Measurements from ENCODE around the gene LRIF1. TPM values are rescaled to one million over a fixed set of nuclear protein-coding genes. Genes with fewer than 3 reads are reported as not detected.
"Not testable (repeated sequence)": the region's sequence is repeated elsewhere in the genome, so short reads cannot be mapped to it uniquely, and the experiment has no call there.

LRIF1 gene, protein sequence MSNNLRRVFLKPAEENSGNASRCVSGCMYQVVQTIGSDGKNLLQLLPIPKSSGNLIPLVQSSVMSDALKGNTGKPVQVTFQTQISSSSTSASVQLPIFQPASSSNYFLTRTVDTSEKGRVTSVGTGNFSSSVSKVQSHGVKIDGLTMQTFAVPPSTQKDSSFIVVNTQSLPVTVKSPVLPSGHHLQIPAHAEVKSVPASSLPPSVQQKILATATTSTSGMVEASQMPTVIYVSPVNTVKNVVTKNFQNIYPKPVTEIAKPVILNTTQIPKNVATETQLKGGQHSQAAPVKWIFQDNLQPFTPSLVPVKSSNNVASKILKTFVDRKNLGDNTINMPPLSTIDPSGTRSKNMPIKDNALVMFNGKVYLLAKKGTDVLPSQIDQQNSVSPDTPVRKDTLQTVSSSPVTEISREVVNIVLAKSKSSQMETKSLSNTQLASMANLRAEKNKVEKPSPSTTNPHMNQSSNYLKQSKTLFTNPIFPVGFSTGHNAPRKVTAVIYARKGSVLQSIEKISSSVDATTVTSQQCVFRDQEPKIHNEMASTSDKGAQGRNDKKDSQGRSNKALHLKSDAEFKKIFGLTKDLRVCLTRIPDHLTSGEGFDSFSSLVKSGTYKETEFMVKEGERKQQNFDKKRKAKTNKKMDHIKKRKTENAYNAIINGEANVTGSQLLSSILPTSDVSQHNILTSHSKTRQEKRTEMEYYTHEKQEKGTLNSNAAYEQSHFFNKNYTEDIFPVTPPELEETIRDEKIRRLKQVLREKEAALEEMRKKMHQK
- 10 to 100 TPM; 11.8 to 51.8 (median 37.8) TPM for total RNA-seq

GRCh38 chr1:110963691-110964454 is at the start of gene LRIF1:
TSS of gene LRIF1 (minus strand) at chr1:110963922. CDS start at chr1:110963688, 234 bp downstream.
- WGBS, 10 experiments: 1 to 43% (median 13%) methylated on average over 6 to 42 of the region's 54 CpGs
- Histone ChIP-seq H3K4me3 (peak within 1 kb of the TSS; percentile 51 to 82 (median 59)), H3K4me1 (replicated peaks in 1 of 2) (peaks cover 0 to 14% of the 10 kb centered on the region in 2 donors), H3K27ac (peak within 1 kb of the TSS; percentile 90 to 98)
- in situ Hi-C loops (cut with MboI; ENCODE audit: low pct_unique_long_range_greater_than_20kb in 2 of 9, low sequenced_read_pairs in 9 of 9, unreplicated experiment in 9 of 9): no loop called here
- ATAC-seq (replicated peaks in 6 of 8): peak; percentile 93 to 99 (median 98)

DNA sequence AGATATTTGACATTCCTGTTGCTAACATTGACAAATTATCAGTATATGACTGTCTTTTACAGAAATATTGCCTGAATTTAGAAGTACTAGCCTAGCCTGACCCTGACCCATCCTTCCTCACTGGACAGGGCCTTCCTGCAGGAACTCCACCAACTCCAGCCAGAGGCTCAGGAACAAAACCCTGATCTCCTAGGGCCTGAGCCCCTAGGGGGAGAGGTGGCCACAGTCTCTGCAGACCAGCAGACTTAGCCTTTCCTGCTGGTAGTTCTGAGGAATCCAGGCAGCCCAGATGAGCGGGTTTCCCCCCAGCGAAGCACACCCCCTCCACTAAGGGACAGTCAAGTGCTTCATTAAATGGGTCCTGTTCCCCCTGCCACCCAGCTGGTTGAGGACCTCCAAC is 44.3 kb upstream of the LRIF1 start:
- no peak for ATAC-seq (replicated peaks in 6 of 8)
- 29 to 80% (median 53%) methylated on average over 1 to 2 of the region's 2 CpGs; no CpG with 5 or more reads in 6 of the 10 experiments for WGBS, 10 experiments
- Histone ChIP-seq H3K4me3 (no peak overlapping the region), H3K4me1 (replicated peaks in 1 of 2) (no peaks in the 10 kb centered on the region), H3K27ac (no peak overlapping the region)
- in situ Hi-C loops (cut with MboI; ENCODE audit: low pct_unique_long_range_greater_than_20kb in 2 of 9, low sequenced_read_pairs in 9 of 9, unreplicated experiment in 9 of 9): no loop called here

GRCh38 chr1:111006556-111006955 is 42.8 kb upstream of the LRIF1 start:
- in situ Hi-C loops (cut with MboI; ENCODE audit: low pct_unique_long_range_greater_than_20kb in 2 of 9, low sequenced_read_pairs in 9 of 9, unreplicated experiment in 9 of 9): no loop called here
- no peaks in the 10 kb centered on the region for H3K4me1 ChIP-seq (replicated peaks in 1 of 2)
- H3K4me3 ChIP-seq: no peak overlapping the region
- no peak for ATAC-seq (replicated peaks in 6 of 8)
- no peak overlapping the region for H3K27ac ChIP-seq
- 0 to 100% (median 63%) methylated on average over 1 of the region's 1 CpG; no CpG with 5 or more reads in 2 of the 10 experiments for WGBS, 10 experiments

GRCh38 chr1:110999607-111000006 is 35.9 kb upstream of the LRIF1 start:
- H3K4me1 ChIP-seq (replicated peaks in 1 of 2); H3K27ac ChIP-seq; H3K4me3 ChIP-seq; ATAC-seq (replicated peaks in 6 of 8): not testable (repeated sequence)
- in situ Hi-C loops (cut with MboI; ENCODE audit: low pct_unique_long_range_greater_than_20kb in 2 of 9, low sequenced_read_pairs in 9 of 9, unreplicated experiment in 9 of 9): loop anchor here in 1 of 9 experiments (25.0 kb wide), 2 partner anchors 212 to 487 kb away; partner anchors contain the start of gene KCNA10

DNA sequence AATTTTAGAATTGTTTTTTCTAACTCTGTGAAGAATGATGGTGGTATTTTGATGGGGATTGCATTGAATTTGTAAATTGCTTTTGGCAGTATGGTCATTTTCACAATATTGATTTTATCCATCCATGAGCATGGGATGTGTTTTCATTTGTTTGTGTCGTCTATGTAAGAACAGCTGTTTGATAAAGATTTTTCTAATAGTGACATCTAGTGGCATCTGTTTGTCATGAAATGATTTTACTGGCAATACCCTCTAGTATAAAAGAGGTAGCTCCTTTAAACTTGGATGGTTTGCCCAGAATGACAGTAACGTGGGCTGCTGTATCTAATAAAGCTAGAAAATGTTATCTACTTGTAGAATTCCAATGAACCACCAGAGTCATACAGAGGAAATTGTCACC is 28.6 kb upstream of the LRIF1 start:
- in situ Hi-C loops (cut with MboI; ENCODE audit: low pct_unique_long_range_greater_than_20kb in 2 of 9, low sequenced_read_pairs in 9 of 9, unreplicated experiment in 9 of 9): loop anchor here in 1 of 9 experiments (25.0 kb wide), 2 partner anchors 205 to 480 kb away; partner anchors contain the start of gene KCNA10
- not testable (repeated sequence) for H3K4me3 ChIP-seq; H3K27ac ChIP-seq; H3K4me1 ChIP-seq (replicated peaks in 1 of 2)
- peak in 3 of 8 experiments; percentile 23 to 75 (median 59) for ATAC-seq (replicated peaks in 6 of 8)
- WGBS, 10 experiments: 0 to 54% (median 8%) methylated on average over 2 of the region's 2 CpGs; no CpG with 5 or more reads in 3 of the 10 experiments

DNA sequence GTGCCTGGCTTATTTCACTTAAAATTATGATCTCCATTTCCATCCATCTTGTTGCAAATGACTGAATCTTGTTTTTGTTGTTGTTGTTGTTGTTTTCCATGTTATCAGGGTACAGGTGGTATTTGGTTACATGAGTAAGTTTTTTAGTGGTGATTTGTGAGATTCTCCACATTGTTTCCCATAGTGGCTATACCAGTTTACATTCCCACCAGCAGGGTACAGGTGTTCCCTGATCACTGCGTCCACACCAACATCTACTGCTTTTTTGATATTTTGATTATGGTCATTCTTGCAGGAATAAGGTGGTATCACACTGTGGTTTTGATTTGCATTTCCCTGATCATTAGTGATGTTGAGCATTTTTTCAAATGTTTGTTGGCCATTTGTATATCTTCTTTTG is 27.6 kb upstream of the LRIF1 start:
- in situ Hi-C loops (cut with MboI; ENCODE audit: low pct_unique_long_range_greater_than_20kb in 2 of 9, low sequenced_read_pairs in 9 of 9, unreplicated experiment in 9 of 9): loop anchor here in 1 of 9 experiments (25.0 kb wide), 2 partner anchors 204 to 479 kb away; partner anchors contain the start of gene KCNA10
- 75 to 88% (median 81%) methylated on average over 1 of the region's 1 CpG; no CpG with 5 or more reads in 6 of the 10 experiments for WGBS, 10 experiments
- H3K4me1 ChIP-seq (replicated peaks in 1 of 2); H3K4me3 ChIP-seq; ATAC-seq (replicated peaks in 6 of 8); H3K27ac ChIP-seq: not testable (repeated sequence)

- in situ Hi-C loops (cut with MboI; ENCODE audit: low pct_unique_long_range_greater_than_20kb in 2 of 9, low sequenced_read_pairs in 9 of 9, unreplicated experiment in 9 of 9): loop anchor here in 1 of 9 experiments (25.0 kb wide), 2 partner anchors 203 to 478 kb away; partner anchors contain the start of gene KCNA10
- H3K4me1 ChIP-seq (replicated peaks in 1 of 2): no peaks in the 10 kb centered on the region
- 29 to 80% (median 57%) methylated on average over 1 to 3 of the region's 3 CpGs for WGBS, 10 experiments
These were observed 26.8 kb upstream of the LRIF1 start for GRCh38 chr1:110990541-110990940.

GRCh38 chr1:110986407-110986891 is 22.7 kb upstream of the LRIF1 start:
- Histone ChIP-seq H3K27ac (no peak overlapping the region), H3K4me3 (no peak overlapping the region), H3K4me1 (replicated peaks in 1 of 2) (no peaks in the 10 kb centered on the region)
- in situ Hi-C loops (cut with MboI; ENCODE audit: low pct_unique_long_range_greater_than_20kb in 2 of 9, low sequenced_read_pairs in 9 of 9, unreplicated experiment in 9 of 9): loop anchor here in 1 of 9 experiments (25.0 kb wide), 2 partner anchors 199 to 474 kb away; partner anchors contain the start of gene KCNA10
- ATAC-seq (replicated peaks in 6 of 8): no peak

More at GRCh38 chr1:110990541-110990940, 26.8 kb upstream of the LRIF1 start:
- no peak overlapping the region for H3K4me3 ChIP-seq
- no peak overlapping the region for H3K27ac ChIP-seq
- no peak for ATAC-seq (replicated peaks in 6 of 8)

DNA sequence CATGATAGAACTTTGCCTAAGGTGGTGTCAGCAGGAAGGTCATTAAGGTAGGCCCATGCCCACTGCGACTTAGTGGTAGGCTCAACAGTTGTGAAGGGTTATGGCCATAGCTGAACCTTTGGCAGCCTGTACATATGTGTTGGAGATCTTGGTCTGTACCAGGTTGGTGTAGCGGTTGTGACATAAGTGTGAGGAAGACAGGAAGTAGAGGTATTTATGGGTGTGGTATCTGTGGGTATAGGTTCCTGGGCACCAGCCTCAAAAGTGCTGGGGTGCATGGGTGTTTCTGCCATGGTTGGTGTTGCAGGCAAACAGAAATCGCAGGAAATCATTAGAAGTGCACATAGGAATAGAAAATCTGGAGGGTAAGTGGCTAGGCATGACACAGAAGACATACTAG is 18.6 kb upstream of the LRIF1 start:
- no peak overlapping the region for H3K4me3 ChIP-seq
- no peak overlapping the region for H3K27ac ChIP-seq
- in situ Hi-C loops (cut with MboI; ENCODE audit: low pct_unique_long_range_greater_than_20kb in 2 of 9, low sequenced_read_pairs in 9 of 9, unreplicated experiment in 9 of 9): loop anchor here in 1 of 9 experiments (25.0 kb wide), 2 partner anchors 195 to 470 kb away; partner anchors contain the start of gene KCNA10
- ATAC-seq (replicated peaks in 6 of 8): no peak
- 0 to 100% (median 36%) methylated on average over 1 to 3 of the region's 3 CpGs; no CpG with 5 or more reads in 2 of the 10 experiments for WGBS, 10 experiments
- H3K4me1 ChIP-seq (replicated peaks in 1 of 2): no peaks in the 10 kb centered on the region

- ATAC-seq (replicated peaks in 6 of 8): no peak
- in situ Hi-C loops (cut with MboI; ENCODE audit: low pct_unique_long_range_greater_than_20kb in 2 of 9, low sequenced_read_pairs in 9 of 9, unreplicated experiment in 9 of 9): loop anchor here in 1 of 9 experiments (25.0 kb wide), 2 partner anchors 192 to 467 kb away; partner anchors contain the start of gene KCNA10
- Histone ChIP-seq H3K4me3 (no peak overlapping the region), H3K27ac (no peak overlapping the region), H3K4me1 (replicated peaks in 1 of 2) (no peaks in the 10 kb centered on the region)
- 0 to 90% (median 68%) methylated on average over 1 to 2 of the region's 2 CpGs for WGBS, 10 experiments
These were observed 15.4 kb upstream of the LRIF1 start for GRCh38 chr1:110979154-110979553.

DNA sequence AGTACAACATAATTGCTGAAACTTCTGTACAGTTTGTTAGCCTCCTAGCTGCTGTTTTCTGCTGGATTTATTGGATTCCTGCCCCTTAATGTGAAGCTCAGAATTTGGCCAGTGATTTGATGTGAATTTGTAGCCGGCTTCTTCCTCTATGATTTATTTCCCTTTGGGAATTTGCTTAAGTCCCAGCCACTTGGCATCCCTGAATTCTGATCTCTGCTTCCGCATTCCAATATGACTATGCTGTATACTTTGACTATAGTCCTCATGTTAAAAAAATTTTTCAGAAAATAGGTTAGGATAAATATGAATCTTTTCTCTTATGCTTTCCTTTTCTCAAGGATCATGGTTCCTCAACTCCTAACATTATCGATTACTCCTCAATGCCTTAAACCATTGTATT is 12.4 kb upstream of the LRIF1 start:
- 25 to 92% (median 80%) methylated on average over 1 to 3 of the region's 3 CpGs; no CpG with 5 or more reads in 1 of the 10 experiments for WGBS, 10 experiments
- Histone ChIP-seq H3K4me1 (replicated peaks in 1 of 2) (no peaks in the 10 kb centered on the region), H3K27ac (no peak overlapping the region), H3K4me3 (no peak overlapping the region)
- in situ Hi-C loops (cut with MboI; ENCODE audit: low pct_unique_long_range_greater_than_20kb in 2 of 9, low sequenced_read_pairs in 9 of 9, unreplicated experiment in 9 of 9): loop anchor here in 1 of 9 experiments (25.0 kb wide), 2 partner anchors 189 to 464 kb away; partner anchors contain the start of gene KCNA10
- ATAC-seq (replicated peaks in 6 of 8): no peak

DNA sequence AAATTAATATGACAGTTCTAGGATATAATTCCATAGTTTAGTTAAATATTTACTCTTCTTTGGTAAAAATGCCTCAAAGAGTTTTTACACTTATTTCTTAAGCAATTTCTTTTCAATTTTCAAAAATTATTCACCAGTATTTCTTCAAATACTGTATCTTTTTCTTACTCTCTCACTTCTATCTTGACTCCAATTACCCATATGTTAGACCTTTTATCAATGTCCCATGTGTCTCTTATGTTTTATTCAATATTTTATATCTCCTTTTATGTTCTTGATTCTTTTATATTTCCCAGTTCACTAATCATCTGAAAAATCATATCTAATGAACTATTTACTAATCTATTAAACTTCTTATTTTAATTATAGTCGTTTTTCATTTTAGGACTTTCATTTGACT is 11.5 kb upstream of the LRIF1 start:
- H3K27ac ChIP-seq: no peak overlapping the region
- 0 to 82% (median 24%) methylated on average over 1 of the region's 1 CpG for WGBS, 10 experiments
- H3K4me3 ChIP-seq: no peak overlapping the region
- H3K4me1 ChIP-seq (replicated peaks in 1 of 2): no peaks in the 10 kb centered on the region
- in situ Hi-C loops (cut with MboI; ENCODE audit: low pct_unique_long_range_greater_than_20kb in 2 of 9, low sequenced_read_pairs in 9 of 9, unreplicated experiment in 9 of 9): loop anchor here in 1 of 9 experiments (25.0 kb wide), 2 partner anchors 188 to 463 kb away; partner anchors contain the start of gene KCNA10
- no peak for ATAC-seq (replicated peaks in 6 of 8)

All from motor neuron (in vitro differentiated cells).